ENCODE results near the gene SWAP70.

SWAP70 gene

GRCh38 chr11:9780929-9781328 lies 117.1 kb downstream of the SWAP70 start:
- DNase-seq: no peak

- no peak for DNase-seq
These were observed 120.1 kb downstream of the SWAP70 start for GRCh38 chr11:9783986-9784385.

- DNase-seq: no peak
These were observed 120.9 kb downstream of the SWAP70 start for GRCh38 chr11:9784602-9785315.

GRCh38 chr11:9787260-9787659 lies 123.4 kb downstream of the SWAP70 start:
- no peak for DNase-seq

GRCh38 chr11:9787981-9788521 lies 124.2 kb downstream of the SWAP70 start:
- DNase-seq: no peak

- DNase-seq: no peak
These were observed 126.0 kb downstream of the SWAP70 start for GRCh38 chr11:9789910-9790309.

GRCh38 chr11:9790703-9791102 lies 126.8 kb downstream of the SWAP70 start:
- no peak for DNase-seq

- DNase-seq: no peak
These were observed 132.4 kb downstream of the SWAP70 start for GRCh38 chr11:9796266-9796665.

- DNase-seq: no peak
These were observed 133.0 kb downstream of the SWAP70 start for GRCh38 chr11:9796854-9797253.

- no peak for DNase-seq
These were observed 133.4 kb downstream of the SWAP70 start for GRCh38 chr11:9797300-9797699.

GRCh38 chr11:9799886-9800285 lies 136.0 kb downstream of the SWAP70 start:
- no peak for DNase-seq

GRCh38 chr11:9802291-9802861 lies 138.5 kb downstream of the SWAP70 start:
- no peak for DNase-seq

Measured in stimulated activated CD4-positive, alpha-beta T cell treated with anti-CD3 and anti-CD28 coated beads, Interleukin-12 subunit alpha, Interleukin-12 subunit beta, amount 100 ng/mL, for 4 hours (primary cell).